Measurements from ENCODE around the gene ZDHHC17.
A peak's percentile ranks its signal among the peaks of the same experiment; 100 is the strongest.
"Not testable (repeated sequence)": the region's sequence is repeated elsewhere in the genome, so short reads cannot be mapped to it uniquely, and the experiment has no call there.

ZDHHC17 gene

GRCh38 chr12:76763746-76764675 is at the start of gene ZDHHC17:
TSS of gene ZDHHC17 (plus strand) at chr12:76764115. CDS start at chr12:76764237, 122 bp downstream.
- peak; percentile 51 to 99 (median 88) for DNase-seq

DNA sequence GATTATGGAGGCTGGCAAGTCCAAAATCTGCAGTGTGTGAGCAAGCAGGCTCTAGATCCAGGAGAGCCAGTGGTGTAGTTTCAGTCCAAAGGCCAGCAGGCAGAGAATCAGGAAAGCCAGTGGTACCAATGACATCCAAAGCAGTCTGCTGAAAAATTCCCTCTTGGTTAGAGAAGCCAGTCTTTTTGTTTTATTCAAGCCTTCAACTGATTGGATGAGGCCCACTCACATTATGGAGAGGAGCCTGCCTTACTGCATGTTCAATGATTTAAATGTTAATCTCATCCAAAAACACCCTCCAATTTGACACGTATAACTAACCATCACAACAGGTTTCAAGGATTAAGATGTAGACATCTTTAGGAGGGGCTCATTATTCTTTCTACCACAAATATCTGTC is 49.5 kb upstream of the ZDHHC17 start:
- DNase-seq, result no peak

- no peak for DNase-seq
These were observed 49.1 kb upstream of the ZDHHC17 start for GRCh38 chr12:76714861-76715260.

DNA sequence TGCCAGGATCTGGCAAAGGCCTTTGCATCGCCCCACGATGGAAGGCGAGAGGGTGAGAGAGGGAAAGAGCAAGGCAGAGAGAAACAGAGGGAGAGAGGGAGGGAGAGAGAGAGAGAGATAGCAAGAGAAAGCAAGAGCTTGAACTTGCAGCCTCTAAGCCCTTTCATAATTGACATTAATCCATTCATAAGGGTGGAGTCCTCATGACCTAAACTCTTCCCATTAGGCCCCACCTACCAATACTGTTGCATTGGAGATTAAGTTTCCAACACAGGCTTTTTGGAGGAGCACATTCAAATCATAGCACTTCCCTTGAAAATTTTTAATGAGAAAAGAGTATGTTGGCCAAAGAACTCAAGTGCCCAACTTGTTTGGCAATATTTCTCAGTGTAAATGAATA is 48.6 kb upstream of the ZDHHC17 start:
- no peak for DNase-seq

GRCh38 chr12:76717314-76717713 is 46.6 kb upstream of the ZDHHC17 start:
- no peak for DNase-seq

GRCh38 chr12:76719171-76720041 is 44.5 kb upstream of the ZDHHC17 start:
- DNase-seq, result peak in 10 of 14 donors; percentile 7 to 83 (median 56)

DNA sequence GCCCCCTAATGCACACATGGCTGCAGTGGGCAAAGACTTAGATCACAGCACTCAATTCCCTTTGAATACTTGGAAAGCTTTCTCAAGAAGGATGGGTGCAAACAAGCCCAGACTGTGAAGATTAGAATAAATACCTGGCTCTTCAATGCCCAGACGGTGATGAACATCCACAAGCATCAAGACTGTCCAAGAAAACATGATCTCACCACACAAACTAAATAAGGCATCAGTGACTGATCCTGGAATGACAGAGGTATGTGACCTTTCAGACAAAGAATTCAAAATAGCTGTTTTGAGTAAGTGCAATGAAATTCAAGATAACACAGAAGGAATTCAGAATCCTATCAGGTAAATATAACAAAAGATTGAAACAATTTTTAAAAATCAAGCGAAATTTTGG is 43.8 kb upstream of the ZDHHC17 start:
- no peak for DNase-seq

- peak in 1 of 14 donors; percentile 41 for DNase-seq
These were observed 37.3 kb upstream of the ZDHHC17 start for GRCh38 chr12:76726626-76727025.

DNA sequence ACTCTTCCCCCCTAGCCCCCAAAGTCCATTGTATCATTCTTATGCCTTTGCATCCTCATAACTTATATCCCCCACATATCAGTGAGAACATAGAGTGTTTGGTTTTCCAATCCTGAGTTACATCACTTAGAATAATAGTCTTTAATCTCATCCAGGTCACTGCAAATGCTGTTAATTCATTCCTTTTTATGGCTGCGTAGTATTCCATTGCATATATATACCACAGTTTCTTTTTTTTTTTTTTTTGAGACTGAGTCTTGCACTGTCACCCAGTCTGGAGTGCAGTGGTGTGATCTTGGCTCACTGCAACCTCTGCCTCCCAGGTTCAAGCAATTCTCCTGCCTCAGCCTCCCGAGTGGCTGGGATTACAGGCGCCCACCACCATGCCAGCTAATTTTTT is 31.7 kb upstream of the ZDHHC17 start:
- DNase-seq, result not testable (repeated sequence)

GRCh38 chr12:76737689-76738088 is 26.2 kb upstream of the ZDHHC17 start:
- not testable (repeated sequence) for DNase-seq

- no peak for DNase-seq
These were observed 24.9 kb upstream of the ZDHHC17 start for GRCh38 chr12:76738824-76739579.

GRCh38 chr12:76739896-76740295 is 24.0 kb upstream of the ZDHHC17 start:
- no peak for DNase-seq

GRCh38 chr12:76740501-76740900 is 23.4 kb upstream of the ZDHHC17 start:
- no peak for DNase-seq

DNA sequence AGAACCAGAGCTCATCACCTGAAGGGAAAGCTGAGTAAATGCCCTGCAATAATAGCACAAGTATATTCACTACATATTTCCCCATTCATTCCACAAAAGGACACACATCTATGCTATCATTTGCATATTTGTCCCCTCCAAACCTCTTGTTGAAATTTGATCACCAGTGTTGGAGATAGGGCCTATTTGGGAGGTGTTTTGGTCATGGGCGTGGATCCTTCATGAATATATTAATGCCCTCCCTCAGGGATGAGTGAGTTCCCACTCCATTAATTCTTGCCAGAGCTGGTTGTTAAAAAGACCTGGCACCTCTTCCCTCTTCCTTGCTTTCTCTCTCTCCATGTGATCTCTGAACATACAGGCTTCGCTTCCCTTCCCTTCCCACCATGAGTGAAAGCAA is 18.6 kb upstream of the ZDHHC17 start:
- DNase-seq, result no peak

GRCh38 chr12:76746516-76746915 is 17.4 kb upstream of the ZDHHC17 start:
- DNase-seq, result no peak

DNA sequence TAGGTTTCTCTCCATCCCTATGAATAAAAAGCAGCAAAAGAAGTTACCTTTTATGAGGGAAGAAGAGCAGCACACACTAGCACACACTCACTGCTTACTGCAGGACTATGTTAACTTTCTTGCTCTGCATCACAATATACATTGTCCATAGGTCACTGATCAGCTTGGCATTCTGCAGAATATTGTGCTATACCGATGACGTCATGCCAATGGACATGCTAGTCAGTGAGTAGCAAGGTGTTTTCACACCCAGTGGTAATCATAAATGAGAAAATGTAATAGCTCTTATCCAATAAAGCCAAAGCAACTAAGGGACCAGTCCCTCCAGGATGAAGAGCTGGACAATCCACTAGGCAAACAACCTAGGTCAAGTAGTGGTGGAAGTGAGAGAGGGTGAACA is 16.7 kb upstream of the ZDHHC17 start:
- DNase-seq, result no peak

- DNase-seq, result no peak
These were observed 8.0 kb upstream of the ZDHHC17 start for GRCh38 chr12:76755829-76756379.

- DNase-seq, result no peak
These were observed 6.2 kb upstream of the ZDHHC17 start for GRCh38 chr12:76757694-76758093.

GRCh38 chr12:76762601-76762980 is 1.3 kb upstream of the ZDHHC17 start:
- no peak for DNase-seq

DNA sequence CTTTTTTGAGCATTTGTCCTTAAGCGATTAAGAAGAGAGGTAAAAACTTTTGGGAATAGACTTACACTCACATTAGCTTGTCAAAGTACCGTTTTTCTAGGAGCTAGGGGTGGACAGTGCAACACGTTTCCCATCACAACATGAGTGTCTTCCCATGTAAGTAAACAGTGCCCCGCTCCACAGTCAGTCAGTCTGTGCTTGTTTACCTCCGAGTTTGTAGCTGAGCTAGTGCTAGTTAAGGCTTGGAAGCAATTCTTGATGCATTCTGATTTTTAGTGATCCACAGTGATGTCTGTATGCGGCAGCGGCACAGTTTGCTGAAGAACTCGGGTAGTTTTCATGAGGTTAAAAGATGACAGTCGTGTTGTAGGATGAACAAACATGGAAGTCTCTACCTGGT is 941 bp downstream of the ZDHHC17 start:
- peak in 9 of 14 donors; percentile 32 to 68 (median 47) for DNase-seq

DNA sequence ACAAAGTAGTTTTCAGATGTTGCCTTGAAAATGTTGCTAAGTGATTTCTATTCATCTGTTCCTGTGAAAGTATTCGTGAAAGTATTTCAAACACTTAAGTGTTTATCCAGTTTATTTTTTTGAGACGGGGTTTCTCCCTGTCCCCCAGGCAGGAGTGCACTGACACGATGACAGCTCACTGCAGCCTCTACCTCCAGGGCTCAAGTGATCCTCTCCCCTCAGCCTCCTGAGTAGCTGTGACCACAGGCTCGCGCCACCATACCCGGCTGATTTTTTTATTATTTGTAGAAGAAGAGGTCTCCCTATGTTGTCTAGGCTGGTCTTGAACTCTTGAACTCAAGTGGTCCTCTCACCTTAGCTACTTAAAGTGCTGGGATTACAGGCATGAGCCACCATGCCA is 1.7 kb downstream of the ZDHHC17 start:
- no peak for DNase-seq

DNA sequence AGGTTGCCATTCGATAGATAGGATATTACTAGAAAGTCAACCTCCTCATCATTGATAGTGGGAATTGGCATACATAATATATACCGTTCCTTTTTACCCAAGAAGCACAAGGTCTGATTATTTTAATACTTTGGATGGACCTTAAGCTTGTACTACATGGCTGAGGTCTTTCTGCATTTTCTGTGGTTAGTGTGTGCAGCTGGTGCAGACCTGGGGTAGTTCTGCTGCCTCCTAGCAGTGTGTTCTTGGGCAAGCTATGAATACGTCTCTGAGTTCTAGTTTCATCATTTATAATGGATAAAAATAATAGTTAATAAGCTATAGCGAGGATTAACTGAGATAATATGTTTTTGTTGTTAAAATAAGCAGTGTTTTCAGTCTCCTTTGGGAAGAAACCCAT is 2.2 kb downstream of the ZDHHC17 start:
- no peak for DNase-seq

Measured in C1 segment of cervical spinal cord (tissue), 14 donors.